Measurements from ENCODE around the gene PRRT1B. TPM values are rescaled to one million over a fixed set of nuclear protein-coding genes. Genes with fewer than 3 reads are reported as not detected.

The PRRT1B gene
- total and polyA plus RNA-seq, 2 experiments from 2014 or later, result 0.24 TPM; not detected in 1

DNA sequence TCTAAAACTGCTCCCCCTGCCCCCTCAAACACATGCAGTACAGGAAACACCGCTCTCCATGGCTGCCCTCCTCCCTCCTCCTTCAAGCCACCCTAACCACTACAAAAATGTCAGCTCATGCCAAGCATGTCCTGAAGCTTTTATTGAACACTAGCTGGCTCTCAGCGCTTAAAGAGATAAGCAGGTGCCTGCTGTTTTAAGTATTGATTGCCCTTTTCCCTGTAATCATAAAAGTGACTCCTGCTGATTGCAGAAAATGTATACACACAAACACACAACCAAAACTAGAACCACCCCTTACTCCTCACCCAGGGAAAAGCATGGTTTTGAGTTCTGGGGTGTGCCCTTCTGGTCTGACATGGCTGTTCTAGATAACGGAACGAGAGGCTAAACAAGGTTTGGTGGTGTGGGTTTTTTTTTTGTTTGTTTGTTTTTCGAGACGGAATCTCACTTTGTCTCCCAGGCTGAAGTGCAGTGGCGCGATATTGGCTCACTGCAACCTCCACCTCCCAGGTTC lies 10.5 kb upstream of the PRRT1B start:
- H3K27ac Mint-ChIP-seq, result no peak overlapping the region
- H3K4me1 Mint-ChIP-seq, result peaks cover 5% of the 10 kb centered on the region; the same call in 2 of the 3 replicates
- Histone ChIP-seq H3K27me3 (ENCODE audit: insufficient read depth) (no peaks in the 10 kb centered on the region), H3K9me2 (ENCODE audit: insufficient read depth) (no peaks in the 10 kb centered on the region), H3K4me3 (no peak overlapping the region), H3K4me2 (no peak overlapping the region), H3K79me2 (replicated peaks; ENCODE audit: insufficient read depth) (peaks cover 5% of the 10 kb centered on the region; the same call in 1 of the 2 replicates), H3K4me1 (ENCODE audit: insufficient read depth) (0 out of 2 replicates have a peak, but pooled peaks cover 4% of the 10 kb centered on the region), H4K20me1 (replicated peaks; ENCODE audit: insufficient read depth) (no peaks in the 10 kb centered on the region; the same call in 1 of the 2 replicates), H3K36me3 (ENCODE audit: insufficient read depth) (no peaks in the 10 kb centered on the region), H2AFZ (no peak overlapping the region), H3F3A (replicated peaks; ENCODE audit: low read depth) (no peaks in the 10 kb centered on the region), H3K27ac (ENCODE audit: low read depth) (no peak overlapping the region)
- DNase-seq (ENCODE audit: low spot score), result no peak
- no peak for ATAC-seq
- no peaks in the 10 kb centered on the region for H3K27me3 Mint-ChIP-seq (ENCODE audit: insufficient read depth, low read depth, poor library complexity)
- H3K4me3 Mint-ChIP-seq, result no peak overlapping the region
- H3K36me3 Mint-ChIP-seq (ENCODE audit: low read depth), result peaks cover 8% of the 10 kb centered on the region; the same call in 2 of the 3 replicates
- peaks cover 16% of the 10 kb centered on the region for H3K9me3 Mint-ChIP-seq
- no peak for TF ChIP-seq POLR2AphosphoS5 (IDR thresholded peaks at IDR 0.05; ENCODE audit: low read depth)
- no peak for TF ChIP-seq JUNB (IDR thresholded peaks at IDR 0.05; ENCODE audit: unreplicated experiment)
- no peak for TF ChIP-seq EZH2 (IDR thresholded peaks at IDR 0.05; ENCODE audit: low read depth, unreplicated experiment)
- TF ChIP-seq NANOG (IDR thresholded peaks at IDR 0.05; ENCODE audit: borderline replicate concordance), result no peak
- TF ChIP-seq STAT1 (IDR thresholded peaks at IDR 0.05; ENCODE audit: unreplicated experiment), result no peak

DNA sequence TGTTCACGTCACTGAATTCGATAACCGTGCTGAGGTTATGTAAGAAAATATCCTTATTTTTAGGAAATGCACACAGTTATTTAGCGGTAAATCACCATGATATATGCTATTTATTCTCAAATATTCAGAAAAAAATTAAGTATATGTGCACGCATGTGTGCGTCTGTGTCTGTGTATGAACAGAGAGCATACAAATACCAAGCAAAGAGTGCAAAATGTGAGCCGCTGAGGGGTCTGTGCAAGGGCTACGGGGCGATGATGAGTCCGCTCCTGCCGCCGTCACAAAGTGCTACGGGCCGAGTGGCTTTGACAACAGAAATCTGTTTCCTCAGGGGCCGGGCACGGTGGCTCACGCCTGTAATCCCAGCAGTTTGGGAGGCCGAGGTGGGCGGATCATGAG lies 7.4 kb upstream of the PRRT1B start:
- Mint-ChIP-seq H3K27ac (no peak overlapping the region), H3K9me3 (peaks cover 26% of the 10 kb centered on the region), H3K27me3 (ENCODE audit: insufficient read depth, low read depth, poor library complexity) (no peaks in the 10 kb centered on the region), H3K4me1 (no peaks in the 10 kb centered on the region), H3K4me3 (no peak overlapping the region), H3K36me3 (ENCODE audit: low read depth) (peaks cover 3% of the 10 kb centered on the region; the same call in 1 of the 3 replicates)
- ATAC-seq (no peak), DNase-seq (ENCODE audit: low spot score) (no peak)
- H3K4me1 ChIP-seq (ENCODE audit: insufficient read depth), result no peaks in the 10 kb centered on the region
- no peak overlapping the region for H3K4me2 ChIP-seq
- no peaks in the 10 kb centered on the region for H3K27me3 ChIP-seq (ENCODE audit: insufficient read depth)
- no peaks in the 10 kb centered on the region for H3K79me2 ChIP-seq (replicated peaks; ENCODE audit: insufficient read depth)
- no peak overlapping the region for H2AFZ ChIP-seq
- no peak overlapping the region for H3K27ac ChIP-seq (ENCODE audit: low read depth)
- H3K9me2 ChIP-seq (ENCODE audit: insufficient read depth), result no peaks in the 10 kb centered on the region
- no peaks in the 10 kb centered on the region for H3F3A ChIP-seq (replicated peaks; ENCODE audit: low read depth)
- no peaks in the 10 kb centered on the region for H3K36me3 ChIP-seq (ENCODE audit: insufficient read depth)
- no peaks in the 10 kb centered on the region for H4K20me1 ChIP-seq (replicated peaks; ENCODE audit: insufficient read depth)
- no peak overlapping the region for H3K4me3 ChIP-seq
- TF ChIP-seq JUNB (IDR thresholded peaks at IDR 0.05; ENCODE audit: unreplicated experiment), result no peak
- no peak for TF ChIP-seq STAT1 (IDR thresholded peaks at IDR 0.05; ENCODE audit: unreplicated experiment)
- no peak for TF ChIP-seq ZNF331 (CRISPR knock-in tag; IDR thresholded peaks at IDR 0.05; ENCODE audit: low read depth)
- TF ChIP-seq, protein P1, sequence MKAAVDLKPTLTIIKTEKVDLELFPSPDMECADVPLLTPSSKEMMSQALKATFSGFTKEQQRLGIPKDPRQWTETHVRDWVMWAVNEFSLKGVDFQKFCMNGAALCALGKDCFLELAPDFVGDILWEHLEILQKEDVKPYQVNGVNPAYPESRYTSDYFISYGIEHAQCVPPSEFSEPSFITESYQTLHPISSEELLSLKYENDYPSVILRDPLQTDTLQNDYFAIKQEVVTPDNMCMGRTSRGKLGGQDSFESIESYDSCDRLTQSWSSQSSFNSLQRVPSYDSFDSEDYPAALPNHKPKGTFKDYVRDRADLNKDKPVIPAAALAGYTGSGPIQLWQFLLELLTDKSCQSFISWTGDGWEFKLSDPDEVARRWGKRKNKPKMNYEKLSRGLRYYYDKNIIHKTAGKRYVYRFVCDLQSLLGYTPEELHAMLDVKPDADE (IDR thresholded peaks at IDR 0.05), result no peak
- no peak for TF ChIP-seq EZH2 (IDR thresholded peaks at IDR 0.05; ENCODE audit: low read depth, unreplicated experiment)
- TF ChIP-seq ZNF114 (CRISPR knock-in tag; IDR thresholded peaks at IDR 0.05), result no peak
- no peak for TF ChIP-seq POLR2AphosphoS5 (IDR thresholded peaks at IDR 0.05; ENCODE audit: low read depth)
- TF ChIP-seq, protein P2, sequence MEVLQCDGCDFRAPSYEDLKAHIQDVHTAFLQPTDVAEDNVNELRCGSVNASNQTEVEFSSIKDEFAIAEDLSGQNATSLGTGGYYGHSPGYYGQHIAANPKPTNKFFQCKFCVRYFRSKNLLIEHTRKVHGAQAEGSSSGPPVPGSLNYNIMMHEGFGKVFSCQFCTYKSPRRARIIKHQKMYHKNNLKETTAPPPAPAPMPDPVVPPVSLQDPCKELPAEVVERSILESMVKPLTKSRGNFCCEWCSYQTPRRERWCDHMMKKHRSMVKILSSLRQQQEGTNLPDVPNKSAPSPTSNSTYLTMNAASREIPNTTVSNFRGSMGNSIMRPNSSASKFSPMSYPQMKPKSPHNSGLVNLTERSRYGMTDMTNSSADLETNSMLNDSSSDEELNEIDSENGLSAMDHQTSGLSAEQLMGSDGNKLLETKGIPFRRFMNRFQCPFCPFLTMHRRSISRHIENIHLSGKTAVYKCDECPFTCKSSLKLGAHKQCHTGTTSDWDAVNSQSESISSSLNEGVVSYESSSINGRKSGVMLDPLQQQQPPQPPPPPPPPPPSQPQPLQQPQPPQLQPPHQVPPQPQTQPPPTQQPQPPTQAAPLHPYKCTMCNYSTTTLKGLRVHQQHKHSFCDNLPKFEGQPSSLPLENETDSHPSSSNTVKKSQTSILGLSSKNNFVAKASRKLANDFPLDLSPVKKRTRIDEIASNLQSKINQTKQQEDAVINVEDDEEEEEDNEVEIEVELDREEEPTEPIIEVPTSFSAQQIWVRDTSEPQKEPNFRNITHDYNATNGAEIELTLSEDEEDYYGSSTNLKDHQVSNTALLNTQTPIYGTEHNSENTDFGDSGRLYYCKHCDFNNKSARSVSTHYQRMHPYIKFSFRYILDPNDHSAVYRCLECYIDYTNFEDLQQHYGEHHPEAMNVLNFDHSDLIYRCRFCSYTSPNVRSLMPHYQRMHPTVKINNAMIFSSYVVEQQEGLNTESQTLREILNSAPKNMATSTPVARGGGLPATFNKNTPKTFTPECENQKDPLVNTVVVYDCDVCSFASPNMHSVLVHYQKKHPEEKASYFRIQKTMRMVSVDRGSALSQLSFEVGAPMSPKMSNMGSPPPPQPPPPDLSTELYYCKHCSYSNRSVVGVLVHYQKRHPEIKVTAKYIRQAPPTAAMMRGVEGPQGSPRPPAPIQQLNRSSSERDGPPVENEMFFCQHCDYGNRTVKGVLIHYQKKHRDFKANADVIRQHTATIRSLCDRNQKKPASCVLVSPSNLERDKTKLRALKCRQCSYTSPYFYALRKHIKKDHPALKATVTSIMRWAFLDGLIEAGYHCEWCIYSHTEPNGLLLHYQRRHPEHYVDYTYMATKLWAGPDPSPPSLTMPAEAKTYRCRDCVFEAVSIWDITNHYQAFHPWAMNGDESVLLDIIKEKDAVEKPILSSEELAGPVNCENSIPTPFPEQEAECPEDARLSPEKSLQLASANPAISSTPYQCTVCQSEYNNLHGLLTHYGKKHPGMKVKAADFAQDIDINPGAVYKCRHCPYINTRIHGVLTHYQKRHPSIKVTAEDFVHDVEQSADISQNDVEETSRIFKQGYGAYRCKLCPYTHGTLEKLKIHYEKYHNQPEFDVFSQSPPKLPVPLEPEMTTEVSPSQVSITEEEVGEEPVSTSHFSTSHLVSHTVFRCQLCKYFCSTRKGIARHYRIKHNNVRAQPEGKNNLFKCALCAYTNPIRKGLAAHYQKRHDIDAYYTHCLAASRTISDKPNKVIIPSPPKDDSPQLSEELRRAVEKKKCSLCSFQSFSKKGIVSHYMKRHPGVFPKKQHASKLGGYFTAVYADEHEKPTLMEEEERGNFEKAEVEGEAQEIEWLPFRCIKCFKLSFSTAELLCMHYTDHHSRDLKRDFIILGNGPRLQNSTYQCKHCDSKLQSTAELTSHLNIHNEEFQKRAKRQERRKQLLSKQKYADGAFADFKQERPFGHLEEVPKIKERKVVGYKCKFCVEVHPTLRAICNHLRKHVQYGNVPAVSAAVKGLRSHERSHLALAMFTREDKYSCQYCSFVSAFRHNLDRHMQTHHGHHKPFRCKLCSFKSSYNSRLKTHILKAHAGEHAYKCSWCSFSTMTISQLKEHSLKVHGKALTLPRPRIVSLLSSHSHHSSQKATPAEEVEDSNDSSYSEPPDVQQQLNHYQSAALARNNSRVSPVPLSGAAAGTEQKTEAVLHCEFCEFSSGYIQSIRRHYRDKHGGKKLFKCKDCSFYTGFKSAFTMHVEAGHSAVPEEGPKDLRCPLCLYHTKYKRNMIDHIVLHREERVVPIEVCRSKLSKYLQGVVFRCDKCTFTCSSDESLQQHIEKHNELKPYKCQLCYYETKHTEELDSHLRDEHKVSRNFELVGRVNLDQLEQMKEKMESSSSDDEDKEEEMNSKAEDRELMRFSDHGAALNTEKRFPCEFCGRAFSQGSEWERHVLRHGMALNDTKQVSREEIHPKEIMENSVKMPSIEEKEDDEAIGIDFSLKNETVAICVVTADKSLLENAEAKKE (CRISPR knock-in tag; IDR thresholded peaks at IDR 0.05), result no peak
- no peak for TF ChIP-seq NANOG (IDR thresholded peaks at IDR 0.05; ENCODE audit: borderline replicate concordance)
- no peak for TF ChIP-seq EZH2phosphoT487 (IDR thresholded peaks at IDR 0.05; ENCODE audit: unreplicated experiment)
- TF ChIP-seq, protein P3, sequence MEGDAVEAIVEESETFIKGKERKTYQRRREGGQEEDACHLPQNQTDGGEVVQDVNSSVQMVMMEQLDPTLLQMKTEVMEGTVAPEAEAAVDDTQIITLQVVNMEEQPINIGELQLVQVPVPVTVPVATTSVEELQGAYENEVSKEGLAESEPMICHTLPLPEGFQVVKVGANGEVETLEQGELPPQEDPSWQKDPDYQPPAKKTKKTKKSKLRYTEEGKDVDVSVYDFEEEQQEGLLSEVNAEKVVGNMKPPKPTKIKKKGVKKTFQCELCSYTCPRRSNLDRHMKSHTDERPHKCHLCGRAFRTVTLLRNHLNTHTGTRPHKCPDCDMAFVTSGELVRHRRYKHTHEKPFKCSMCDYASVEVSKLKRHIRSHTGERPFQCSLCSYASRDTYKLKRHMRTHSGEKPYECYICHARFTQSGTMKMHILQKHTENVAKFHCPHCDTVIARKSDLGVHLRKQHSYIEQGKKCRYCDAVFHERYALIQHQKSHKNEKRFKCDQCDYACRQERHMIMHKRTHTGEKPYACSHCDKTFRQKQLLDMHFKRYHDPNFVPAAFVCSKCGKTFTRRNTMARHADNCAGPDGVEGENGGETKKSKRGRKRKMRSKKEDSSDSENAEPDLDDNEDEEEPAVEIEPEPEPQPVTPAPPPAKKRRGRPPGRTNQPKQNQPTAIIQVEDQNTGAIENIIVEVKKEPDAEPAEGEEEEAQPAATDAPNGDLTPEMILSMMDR (conservative IDR thresholded peaks at IDR 0.05; ENCODE audit: low read depth in 2 of 2), result no peak

All from GM23338 (cell line).